ENCODE results near the gene U2AF2. TPM values are rescaled to one million over a fixed set of nuclear protein-coding genes. Genes with fewer than 3 reads are reported as not detected.

U2AF2 gene
- total RNA-seq, 1 experiment from 2014 or later: 545 TPM

GRCh38 chr19:55635856-55636440, 18.9 kb upstream of the U2AF2 start:
- in situ Hi-C loops (cut with HindIII; ENCODE audit: low pct_unique_long_range_greater_than_20kb, low sequenced_read_pairs): no loop called here
- no peak for DNase-seq (ENCODE audit: low read depth, low spot score)
- POLR2A ChIA-PET: no interaction called here
- TF ChIP-seq CTCF (IDR thresholded peaks at IDR 0.05): no peak
- TF ChIP-seq TCF7L2 (IDR thresholded peaks at IDR 0.05; ENCODE audit: low read depth, low read length): no peak
- no peak for TF ChIP-seq POLR2AphosphoS5 (IDR thresholded peaks at IDR 0.05; ENCODE audit: low read depth, low read length)
- TF ChIP-seq REST (IDR thresholded peaks at IDR 0.05; ENCODE audit: insufficient read depth in 1 of 2, low read depth in 2 of 2, low read length in 1 of 2): no peak
- no peak for TF ChIP-seq SIN3A (IDR thresholded peaks at IDR 0.05; ENCODE audit: borderline replicate concordance, insufficient read depth, low read depth, low read length)
- no TSS peak for BruUV-seq (replicated peaks)
- no peak for ATAC-seq
- intact Hi-C loops (cut with micrococcal nuclease; ENCODE audit: unreplicated experiment): no loop called here
- CTCF ChIA-PET: no interaction called here
- Histone ChIP-seq H3K4me1 (ENCODE audit: control insufficient read depth, insufficient read depth, low read length) (peaks cover 22% of the 10 kb centered on the region), H3K4me3 (ENCODE audit: low read depth in 2 of 2, low read length in 2 of 2) (peak overlapping the region; percentile 90 to 98), H3K36me3 (ENCODE audit: control insufficient read depth, insufficient read depth, low read length) (peaks cover 3% of the 10 kb centered on the region; the same call in 1 of the 2 replicates), H3K27me3 (ENCODE audit: control insufficient read depth, insufficient read depth, low read length) (no peaks in the 10 kb centered on the region), H3K27ac (ENCODE audit: low read length) (peak overlapping the region; percentile 95), H3K9me3 (ENCODE audit: control insufficient read depth, insufficient read depth, low read depth, low read length) (no peaks in the 10 kb centered on the region)

GRCh38 chr19:55636723-55637122, 18.1 kb upstream of the U2AF2 start:
- Histone ChIP-seq H3K27ac (ENCODE audit: low read length) (peak overlapping the region; percentile 95), H3K27me3 (ENCODE audit: control insufficient read depth, insufficient read depth, low read length) (no peaks in the 10 kb centered on the region), H3K9me3 (ENCODE audit: control insufficient read depth, insufficient read depth, low read depth, low read length) (no peaks in the 10 kb centered on the region), H3K4me3 (ENCODE audit: low read depth in 2 of 2, low read length in 2 of 2) (no peak overlapping the region), H3K36me3 (ENCODE audit: control insufficient read depth, insufficient read depth, low read length) (peaks cover 3% of the 10 kb centered on the region; the same call in 1 of the 2 replicates), H3K4me1 (ENCODE audit: control insufficient read depth, insufficient read depth, low read length) (peaks cover 22% of the 10 kb centered on the region)
- intact Hi-C loops (cut with micrococcal nuclease; ENCODE audit: unreplicated experiment) (no loop called here), in situ Hi-C loops (cut with HindIII; ENCODE audit: low pct_unique_long_range_greater_than_20kb, low sequenced_read_pairs) (no loop called here)
- POLR2A ChIA-PET: interaction anchor here (0.6 kb wide), 1 partner anchor 90 kb away, joined by 4 read pairs; no protein-coding TSS in a partner anchor
- DNase-seq (ENCODE audit: low read depth, low spot score) (no peak), ATAC-seq (no peak)
- no peak for TF ChIP-seq TCF7L2 (IDR thresholded peaks at IDR 0.05; ENCODE audit: low read depth, low read length)
- no peak; the same call in 1 of the 2 replicates for TF ChIP-seq POLR2AphosphoS5 (IDR thresholded peaks at IDR 0.05; ENCODE audit: low read depth, low read length)
- BruUV-seq (replicated peaks): TSS peak; percentile 82
- CTCF ChIA-PET: no interaction called here

GRCh38 chr19:55637534-55637933, 17.3 kb upstream of the U2AF2 start:
- ChIA-PET POLR2A (interaction anchor here (0.6 kb wide), 1 partner anchor 54 kb away, joined by 9 read pairs; no protein-coding TSS in a partner anchor), CTCF (interaction anchor here (0.5 to 0.8 kb wide), 3 partner anchors 16 to 311 kb away, joined by 3 to 4 read pairs (median 4); no protein-coding TSS in a partner anchor)
- no peaks in the 10 kb centered on the region for H3K9me3 ChIP-seq (ENCODE audit: control insufficient read depth, insufficient read depth, low read depth, low read length)
- DNase-seq (ENCODE audit: low read depth, low spot score): no peak
- BruUV-seq (replicated peaks): no TSS peak
- intact Hi-C loops (cut with micrococcal nuclease; ENCODE audit: unreplicated experiment): no loop called here
- peaks cover 3% of the 10 kb centered on the region; the same call in 1 of the 2 replicates for H3K36me3 ChIP-seq (ENCODE audit: control insufficient read depth, insufficient read depth, low read length)
- in situ Hi-C loops (cut with HindIII; ENCODE audit: low pct_unique_long_range_greater_than_20kb, low sequenced_read_pairs): no loop called here
- no peak overlapping the region for H3K27ac ChIP-seq (ENCODE audit: low read length)
- TF ChIP-seq TCF7L2 (IDR thresholded peaks at IDR 0.05; ENCODE audit: low read depth, low read length) (no peak), POLR2AphosphoS5 (IDR thresholded peaks at IDR 0.05; ENCODE audit: low read depth, low read length) (no peak), CTCF (IDR thresholded peaks at IDR 0.05) (no peak), SIN3A (IDR thresholded peaks at IDR 0.05; ENCODE audit: borderline replicate concordance, insufficient read depth, low read depth, low read length) (no peak), REST (IDR thresholded peaks at IDR 0.05; ENCODE audit: insufficient read depth in 1 of 2, low read depth in 2 of 2, low read length in 1 of 2) (no peak)
- H3K4me1 ChIP-seq (ENCODE audit: control insufficient read depth, insufficient read depth, low read length): peaks cover 20% of the 10 kb centered on the region
- H3K4me3 ChIP-seq (ENCODE audit: low read depth in 2 of 2, low read length in 2 of 2): no peak overlapping the region
- ATAC-seq: no peak
- no peaks in the 10 kb centered on the region for H3K27me3 ChIP-seq (ENCODE audit: control insufficient read depth, insufficient read depth, low read length)
